Body of pancreas (tissue), 4 donors: ENCODE results near the gene SLC37A1. TPM values are rescaled to one million over a fixed set of nuclear protein-coding genes. Genes with fewer than 3 reads are reported as not detected.

Experiments
- ATAC-seq: fragments of 150-250 bp; one replicate; pipeline ENCODE4 v1.9.1; 2016
- DNase-seq, 4 donors: peaks; one replicate each; pipeline ENCODE4 v3.0.0-alpha.2; 2019
- H3K27ac ChIP-seq, 4 donors: fragments of 200-600 bp; sonication (generic); 1 replicate in 3 of 4; 2 replicates in 1 of 4; pipeline versions ENCODE4 v1.5.1 to v1.6.1; 2016 to 2019; ENCODE audit warnings: mild to moderate bottlenecking in 1 of 4, mixed read lengths in 1 of 4, moderate library complexity in 1 of 4
- H3K27me3 ChIP-seq, 2 donors: fragments of 200-600 bp; sonication (generic); one replicate each; pipeline ENCODE4 v1.6.0; 2016; ENCODE audit warnings: mild to moderate bottlenecking in 1 of 2
- H3K36me3 ChIP-seq, 2 donors: fragments of 200-600 bp; sonication (generic); replicated peaks in 1 of 2; 2 replicates each; pipeline ENCODE4 v1.5.1; 2016; ENCODE audit warnings: low read depth in 2 of 2; ENCODE audit not compliant: insufficient read depth in 1 of 2
- H3K4me1 ChIP-seq: fragments of 200-600 bp; sonication (generic); one replicate; pipeline ENCODE4 v1.6.0; 2016
- H3K4me3 ChIP-seq, 2 donors: fragments of 200-600 bp; sonication (generic); 1 replicate in 1 of 2; 2 replicates in 1 of 2; pipeline ENCODE4 v1.5.1; 2016 to 2019
- H3K9me3 ChIP-seq, 3 donors: fragments of 200-600 bp; sonication (generic); 1 replicate in 2 of 3; 2 replicates in 1 of 3; pipeline ENCODE4 v1.5.1; 2016
- POLR2A ChIP-seq, 3 donors: fragments of 450-650 bp; IDR thresholded peaks; one replicate each; pipeline ENCODE4 v1.6.1; 2016; ENCODE audit warnings: antibody characterized with exemption in 3 of 3, mild to moderate bottlenecking in 2 of 3
- WGBS, 2 donors: methylation state at CpG; one replicate each; pipeline ENCODE4 v1.1.5; 2017; 5-methylcytosine and 5-hydroxymethylcytosine counted together
- intact Hi-C: fragments of 100-400 bp; cut with DNase I; formaldehyde crosslinking; loops from one replicate; pipeline ENCODE4 v1.15.1; 2023
- total RNA-seq, 2 donors: library from RNA; depleted of rRNA; stranded (reverse); fragments of >200 nt; gene quantifications; one replicate each; pipeline ENCODE4 v1.1.0, GENCODE V29; 2016
- TF ChIP-seq, protein P1 (sequence below), 7 experiments: fragments of 450-650 bp in 4 of 7; fragments of 200-600 bp in 3 of 7; sonication (generic) in 3 of 7; IDR thresholded peaks; one replicate each; pipeline ENCODE4 v1.5.1; 2016 to 2019; ENCODE audit warnings: antibody characterized with exemption in 7 of 7

The SLC37A1 gene
- total RNA-seq, 2 donors from 2014 or later = 6.3 to 16.3 TPM

DNA sequence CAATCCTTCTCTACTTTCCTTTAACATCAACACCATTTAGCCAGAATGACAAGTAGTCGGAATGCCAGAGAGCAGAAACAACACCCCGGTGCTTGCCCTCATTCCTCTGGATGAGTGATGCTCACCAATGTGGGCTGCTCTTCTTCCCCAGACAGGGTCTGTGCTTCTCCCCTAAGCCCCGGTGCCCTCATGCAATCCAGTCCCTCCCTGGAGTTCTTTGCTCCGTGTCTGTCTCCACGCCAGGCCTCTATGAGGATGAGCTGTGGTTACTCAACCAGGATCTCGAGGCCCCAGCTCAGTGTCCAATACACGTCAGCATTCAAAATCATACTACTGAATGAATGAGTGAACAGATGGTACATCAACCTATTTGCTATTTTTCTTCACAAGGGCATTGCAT lies 110.0 kb downstream of the SLC37A1 start:
- TF ChIP-seq, protein P1, sequence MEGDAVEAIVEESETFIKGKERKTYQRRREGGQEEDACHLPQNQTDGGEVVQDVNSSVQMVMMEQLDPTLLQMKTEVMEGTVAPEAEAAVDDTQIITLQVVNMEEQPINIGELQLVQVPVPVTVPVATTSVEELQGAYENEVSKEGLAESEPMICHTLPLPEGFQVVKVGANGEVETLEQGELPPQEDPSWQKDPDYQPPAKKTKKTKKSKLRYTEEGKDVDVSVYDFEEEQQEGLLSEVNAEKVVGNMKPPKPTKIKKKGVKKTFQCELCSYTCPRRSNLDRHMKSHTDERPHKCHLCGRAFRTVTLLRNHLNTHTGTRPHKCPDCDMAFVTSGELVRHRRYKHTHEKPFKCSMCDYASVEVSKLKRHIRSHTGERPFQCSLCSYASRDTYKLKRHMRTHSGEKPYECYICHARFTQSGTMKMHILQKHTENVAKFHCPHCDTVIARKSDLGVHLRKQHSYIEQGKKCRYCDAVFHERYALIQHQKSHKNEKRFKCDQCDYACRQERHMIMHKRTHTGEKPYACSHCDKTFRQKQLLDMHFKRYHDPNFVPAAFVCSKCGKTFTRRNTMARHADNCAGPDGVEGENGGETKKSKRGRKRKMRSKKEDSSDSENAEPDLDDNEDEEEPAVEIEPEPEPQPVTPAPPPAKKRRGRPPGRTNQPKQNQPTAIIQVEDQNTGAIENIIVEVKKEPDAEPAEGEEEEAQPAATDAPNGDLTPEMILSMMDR (IDR thresholded peaks at IDR 0.05) = no peak
- TF ChIP-seq POLR2A (IDR thresholded peaks at IDR 0.05) = no peak
- no peaks in the 10 kb centered on the region for H3K9me3 ChIP-seq
- no peaks in the 10 kb centered on the region for H3K27me3 ChIP-seq
- ATAC-seq (no peak), DNase-seq (no peak)
- H3K4me3 ChIP-seq = no peak overlapping the region
- H3K4me1 ChIP-seq = peaks cover 16% of the 10 kb centered on the region
- peak overlapping the region in 2 of 4 donors; percentile 45 to 48 for H3K27ac ChIP-seq
- intact Hi-C loops = no loop called here
- WGBS, 2 donors = 82 to 86% methylated on average over 7 of the region's 7 CpGs
- no peaks in the 10 kb centered on the region for H3K36me3 ChIP-seq

DNA sequence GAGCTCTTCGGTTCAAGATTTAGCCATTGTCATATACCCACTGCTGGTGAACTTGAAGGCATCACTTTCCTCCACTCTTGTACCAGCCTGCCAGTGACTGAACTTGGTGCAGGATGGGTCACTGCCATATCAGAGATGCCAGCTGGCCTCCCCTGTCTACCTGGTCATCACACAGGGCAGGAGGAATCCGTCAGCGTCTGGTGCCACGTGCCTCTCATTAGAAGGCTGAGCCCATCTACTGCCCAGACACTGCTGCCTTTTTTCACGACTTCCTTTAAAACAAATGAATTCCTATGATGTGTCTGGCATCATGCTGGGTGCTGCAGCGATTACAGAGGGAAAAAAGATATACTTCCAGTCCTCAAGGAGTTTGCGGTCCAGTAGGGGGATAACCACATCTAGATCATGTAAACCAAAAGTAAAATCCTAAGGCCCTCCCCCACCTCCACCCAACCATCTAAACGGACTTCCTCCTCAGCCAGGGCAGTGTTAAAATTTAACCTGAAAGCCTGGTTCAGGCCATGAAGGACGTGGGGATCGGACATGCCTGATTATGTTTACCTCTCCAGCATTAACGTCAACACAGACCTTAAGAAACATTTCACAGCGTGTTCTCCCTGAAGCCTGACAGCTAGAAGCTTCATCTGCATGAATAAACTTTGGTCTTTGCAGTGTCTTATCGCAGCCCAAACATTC lies 110.6 kb downstream of the SLC37A1 start:
- Histone ChIP-seq H3K27me3 (no peaks in the 10 kb centered on the region), H3K4me1 (peaks cover 16% of the 10 kb centered on the region), H3K36me3 (no peaks in the 10 kb centered on the region), H3K4me3 (no peak overlapping the region), H3K9me3 (no peaks in the 10 kb centered on the region), H3K27ac (peak overlapping the region in 3 of 4 donors; percentile 39 to 48 (median 45))
- DNase-seq = peak in 2 of 4 donors; percentile 48 to 62
- peak; percentile 79 for ATAC-seq
- WGBS, 2 donors = 21 to 24% methylated on average over 13 of the region's 13 CpGs
- intact Hi-C loops = no loop called here
- TF ChIP-seq, protein P1 (IDR thresholded peaks at IDR 0.05) = no peak
- no peak for TF ChIP-seq POLR2A (IDR thresholded peaks at IDR 0.05)

DNA sequence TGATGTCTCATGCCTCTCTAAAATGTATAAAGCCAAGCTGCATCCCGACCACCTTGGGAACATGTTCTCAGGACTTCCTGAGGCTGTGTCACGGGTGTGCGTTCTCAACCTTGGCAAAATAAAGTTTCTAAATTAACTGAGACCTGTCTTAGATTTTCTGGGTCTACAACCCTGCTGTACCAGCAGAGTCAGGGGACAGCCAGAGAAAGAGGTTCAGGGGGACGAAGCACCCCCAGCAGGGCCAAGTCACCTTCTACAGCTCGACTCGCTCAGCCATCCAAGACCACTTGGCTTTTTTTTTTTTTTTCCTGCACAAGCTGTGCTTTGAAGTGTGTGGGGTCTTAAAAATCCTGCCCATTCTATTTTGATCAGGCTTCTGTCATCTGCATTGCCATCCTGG lies 111.3 kb downstream of the SLC37A1 start:
- intact Hi-C loops = no loop called here
- DNase-seq (no peak), ATAC-seq (no peak)
- no peaks in the 10 kb centered on the region for H3K36me3 ChIP-seq
- H3K4me3 ChIP-seq = no peak overlapping the region
- H3K4me1 ChIP-seq = peaks cover 16% of the 10 kb centered on the region
- TF ChIP-seq, protein P1 (IDR thresholded peaks at IDR 0.05) = no peak
- no peak for TF ChIP-seq POLR2A (IDR thresholded peaks at IDR 0.05)
- H3K27ac ChIP-seq = peak overlapping the region in 2 of 4 donors; percentile 39 to 45
- H3K9me3 ChIP-seq = no peaks in the 10 kb centered on the region
- WGBS, 2 donors = 67 to 79% methylated on average over 6 of the region's 6 CpGs
- no peaks in the 10 kb centered on the region for H3K27me3 ChIP-seq

DNA sequence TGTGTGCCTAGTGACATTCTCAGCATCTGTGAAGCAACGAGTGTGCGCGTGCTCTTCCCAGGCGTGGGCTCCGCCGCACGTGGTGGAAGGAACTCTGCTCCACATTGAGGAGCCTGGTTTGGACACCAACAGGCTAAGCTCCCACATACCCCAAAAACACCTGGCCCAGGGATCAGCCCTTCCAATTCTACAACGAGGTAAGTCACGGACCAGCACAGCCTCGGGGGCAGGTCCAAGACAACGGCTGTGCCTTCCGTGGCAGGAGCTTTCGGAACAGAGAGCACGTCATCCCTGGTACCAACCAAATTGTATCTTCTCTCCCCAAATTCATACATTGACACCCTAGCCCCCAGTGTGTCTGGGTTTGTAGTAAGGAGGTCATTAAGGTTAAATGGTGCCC lies 112.5 kb downstream of the SLC37A1 start:
- H3K27me3 ChIP-seq = no peaks in the 10 kb centered on the region
- no peaks in the 10 kb centered on the region for H3K36me3 ChIP-seq
- WGBS, 2 donors = 82 to 83% methylated on average over 7 to 12 of the region's 14 CpGs
- TF ChIP-seq POLR2A (IDR thresholded peaks at IDR 0.05) = no peak
- TF ChIP-seq, protein P1 (IDR thresholded peaks at IDR 0.05) = no peak
- H3K9me3 ChIP-seq = no peaks in the 10 kb centered on the region
- DNase-seq = no peak
- no peak for ATAC-seq
- H3K27ac ChIP-seq = no peak overlapping the region
- intact Hi-C loops = no loop called here
- H3K4me3 ChIP-seq = no peak overlapping the region
- peaks cover 16% of the 10 kb centered on the region for H3K4me1 ChIP-seq
